Neural progenitor cell (in vitro differentiated cells): ENCODE results near the gene SDK1. TPM values are rescaled to one million over a fixed set of nuclear protein-coding genes. Genes with fewer than 3 reads are reported as not detected.

Experiments
- DNase-seq: peaks from one replicate; pipeline ENCODE4 v3.0.0-alpha.2; 2016; ENCODE audit warnings: low spot score
- H2AFZ ChIP-seq: fragments of 200-600 bp; sonication (generic); replicated peaks from 2 replicates; pipeline ENCODE4 v1.6.1; 2016; ENCODE audit warnings: antibody characterized with exemption
- H3F3A ChIP-seq: fragments of 200-600 bp; sonication (generic); 2 replicates; pipeline ENCODE4 v1.6.1; 2016; ENCODE audit warnings: antibody characterized with exemption, low read depth
- H3K27ac ChIP-seq: fragments of 200-600 bp; sonication (generic); 2 replicates; pipeline ENCODE4 v1.5.1; 2016; ENCODE audit warnings: mild to moderate bottlenecking
- H3K27me3 ChIP-seq: fragments of 200-600 bp; sonication (generic); 2 replicates; pipeline ENCODE4 v1.6.1; 2016; ENCODE audit warnings: mild to moderate bottlenecking, moderate library complexity
- H3K36me3 ChIP-seq: fragments of 200-600 bp; sonication (generic); 2 replicates; pipeline ENCODE4 v1.5.1; 2016
- H3K4me1 ChIP-seq: fragments of 200-600 bp; sonication (generic); 2 replicates; pipeline ENCODE4 v1.6.1; 2016; ENCODE audit warnings: mixed run types
- H3K4me2 ChIP-seq: fragments of 200-600 bp; sonication (generic); 2 replicates; pipeline ENCODE4 v1.6.1; 2016
- H3K4me3 ChIP-seq: fragments of 200-600 bp; sonication (generic); 2 replicates; pipeline ENCODE4 v1.5.1; 2016
- H3K79me2 ChIP-seq: fragments of 200-600 bp; sonication (generic); 2 replicates; pipeline ENCODE4 v1.6.1; 2016; ENCODE audit warnings: low read depth
- H3K9ac ChIP-seq: fragments of 200-600 bp; sonication (generic); 2 replicates; pipeline ENCODE4 v1.6.1; 2016
- H3K9me3 ChIP-seq: fragments of 200-600 bp; sonication (generic); 2 replicates; pipeline ENCODE4 v1.5.1; 2016; ENCODE audit warnings: low read depth
- H4K20me1 ChIP-seq: fragments of 200-600 bp; sonication (generic); 2 replicates; pipeline ENCODE4 v1.6.1; 2016; ENCODE audit warnings: low read depth
- H3K27ac Mint-ChIP-seq: 3 replicates; pipeline ENCODE4 v1.8.0; 2021; ENCODE audit warnings: mixed read lengths
- H3K27me3 Mint-ChIP-seq: 2 replicates; pipeline ENCODE4 v1.8.0; 2022; ENCODE audit warnings: low read depth, mild to moderate bottlenecking, inconsistent platforms, moderate library complexity, mixed read lengths; ENCODE audit not compliant: insufficient read depth
- H3K36me3 Mint-ChIP-seq: 3 replicates; pipeline ENCODE4 v1.8.0; 2021; ENCODE audit warnings: mixed read lengths
- H3K4me1 Mint-ChIP-seq: 3 replicates; pipeline ENCODE4 v1.8.0; 2021; ENCODE audit warnings: mixed read lengths
- H3K4me3 Mint-ChIP-seq: 3 replicates; pipeline ENCODE4 v1.8.0; 2021; ENCODE audit warnings: mild to moderate bottlenecking, moderate library complexity, mixed read lengths
- H3K9me3 Mint-ChIP-seq: 3 replicates; pipeline ENCODE4 v1.8.0; 2020; ENCODE audit warnings: mixed read lengths
- EZH2 ChIP-seq: fragments of 200-600 bp; sonication (generic); IDR thresholded peaks from 2 replicates; pipeline ENCODE4 v1.6.1; 2017; ENCODE audit warnings: antibody characterized with exemption, mild to moderate bottlenecking, moderate library complexity
- EZH2phosphoT487 ChIP-seq: fragments of 200-600 bp; sonication (generic); IDR thresholded peaks from 2 replicates; pipeline ENCODE4 v1.6.1; 2017; ENCODE audit warnings: antibody characterized with exemption
- total RNA-seq: library from RNA; depleted of rRNA; stranded (reverse); fragments of >200 nt; gene quantifications from 2 replicates; pipeline ENCODE4 v1.2.3, GENCODE V29; 2015; ENCODE audit warnings: low replicate concordance
- TF ChIP-seq, protein P1 (sequence below): fragments of 200-600 bp; sonication (generic); IDR thresholded peaks from 2 replicates; pipeline ENCODE4 v1.5.1; 2017; ENCODE audit warnings: antibody characterized with exemption, mild to moderate bottlenecking

Gene SDK1
- total RNA-seq, 1 donor from 2014 or later = 4.9 TPM

DNA sequence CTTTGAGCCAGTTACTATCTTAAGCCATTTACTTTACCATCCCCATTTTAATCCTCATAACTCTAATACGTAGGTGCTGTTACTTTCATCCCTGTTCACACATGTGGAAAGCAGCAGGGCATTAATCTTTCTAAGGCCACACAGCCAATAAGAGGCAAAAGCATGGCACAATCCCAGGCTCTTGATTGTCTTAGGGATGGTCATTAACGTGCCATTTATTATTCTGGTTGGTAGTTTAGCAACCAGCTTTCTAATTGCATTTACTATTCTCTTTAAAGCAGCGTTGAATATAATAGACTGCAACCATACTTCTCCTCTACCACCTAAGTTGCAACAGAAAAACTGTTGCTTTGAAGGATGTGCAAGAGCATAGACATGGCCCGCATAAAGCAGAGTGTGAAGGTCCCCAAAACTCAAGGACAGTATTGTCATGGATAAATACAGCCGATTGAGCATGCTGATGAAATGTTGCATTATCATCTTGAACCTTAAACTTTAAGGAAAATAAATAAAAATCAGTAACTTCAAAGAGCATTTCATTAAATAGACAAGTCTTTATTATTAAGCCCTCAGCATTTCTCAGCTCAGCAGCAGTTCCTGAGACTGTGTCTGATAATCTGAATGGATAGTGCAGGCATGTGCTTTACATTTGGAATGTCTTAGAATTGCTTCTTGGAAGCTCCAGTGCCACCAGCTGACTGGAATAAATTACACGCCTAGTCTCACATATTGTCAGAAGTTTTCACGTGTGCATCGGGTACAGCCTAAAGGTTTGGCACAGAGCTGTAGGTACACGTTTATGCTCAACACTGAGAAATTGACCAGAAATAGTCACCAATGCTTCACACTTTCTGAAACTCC is 467.1 kb downstream of the SDK1 start:
- Histone ChIP-seq H3K27ac (no peak overlapping the region), H3K4me2 (no peak overlapping the region), H4K20me1 (no peaks in the 10 kb centered on the region), H3K9ac (no peak overlapping the region), H3K79me2 (no peaks in the 10 kb centered on the region), H3K4me1 (no peaks in the 10 kb centered on the region), H3K9me3 (no peaks in the 10 kb centered on the region), H3K27me3 (no peaks in the 10 kb centered on the region), H3F3A (no peaks in the 10 kb centered on the region), H3K4me3 (no peak overlapping the region), H2AFZ (no peak overlapping the region), H3K36me3 (no peaks in the 10 kb centered on the region)
- H3K36me3 Mint-ChIP-seq = peaks cover 4% of the 10 kb centered on the region
- peaks cover 19% of the 10 kb centered on the region for H3K4me1 Mint-ChIP-seq
- H3K9me3 Mint-ChIP-seq = peaks cover 2% of the 10 kb centered on the region
- no peak overlapping the region for H3K4me3 Mint-ChIP-seq
- TF ChIP-seq EZH2phosphoT487 (no peak), EZH2 (no peak)
- TF ChIP-seq, protein P1, sequence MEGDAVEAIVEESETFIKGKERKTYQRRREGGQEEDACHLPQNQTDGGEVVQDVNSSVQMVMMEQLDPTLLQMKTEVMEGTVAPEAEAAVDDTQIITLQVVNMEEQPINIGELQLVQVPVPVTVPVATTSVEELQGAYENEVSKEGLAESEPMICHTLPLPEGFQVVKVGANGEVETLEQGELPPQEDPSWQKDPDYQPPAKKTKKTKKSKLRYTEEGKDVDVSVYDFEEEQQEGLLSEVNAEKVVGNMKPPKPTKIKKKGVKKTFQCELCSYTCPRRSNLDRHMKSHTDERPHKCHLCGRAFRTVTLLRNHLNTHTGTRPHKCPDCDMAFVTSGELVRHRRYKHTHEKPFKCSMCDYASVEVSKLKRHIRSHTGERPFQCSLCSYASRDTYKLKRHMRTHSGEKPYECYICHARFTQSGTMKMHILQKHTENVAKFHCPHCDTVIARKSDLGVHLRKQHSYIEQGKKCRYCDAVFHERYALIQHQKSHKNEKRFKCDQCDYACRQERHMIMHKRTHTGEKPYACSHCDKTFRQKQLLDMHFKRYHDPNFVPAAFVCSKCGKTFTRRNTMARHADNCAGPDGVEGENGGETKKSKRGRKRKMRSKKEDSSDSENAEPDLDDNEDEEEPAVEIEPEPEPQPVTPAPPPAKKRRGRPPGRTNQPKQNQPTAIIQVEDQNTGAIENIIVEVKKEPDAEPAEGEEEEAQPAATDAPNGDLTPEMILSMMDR = no peak
- no peak for DNase-seq
- peaks cover 5% of the 10 kb centered on the region for H3K27me3 Mint-ChIP-seq
- no peak overlapping the region for H3K27ac Mint-ChIP-seq

DNA sequence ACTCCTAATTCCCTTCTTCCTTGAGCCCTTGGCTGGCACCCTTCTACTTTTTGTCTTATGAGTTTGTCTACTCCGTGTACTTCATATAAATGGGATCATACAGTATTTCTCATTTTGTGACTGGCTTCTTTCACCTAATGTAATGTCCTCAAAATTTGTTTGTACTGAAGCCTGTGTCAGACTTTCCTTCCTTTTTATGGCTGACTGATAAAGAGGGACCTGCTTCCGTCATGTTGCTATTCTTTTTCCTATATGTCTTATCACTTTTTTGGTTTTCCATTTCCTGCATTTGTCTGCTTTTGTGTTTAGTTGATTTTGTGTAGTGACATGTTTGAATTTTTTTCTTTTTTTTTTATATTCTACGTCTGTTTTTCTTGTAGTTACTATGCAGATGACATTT is 470.9 kb downstream of the SDK1 start:
- H3K27ac Mint-ChIP-seq = no peak overlapping the region
- Histone ChIP-seq H3K9ac (no peak overlapping the region), H3K79me2 (no peaks in the 10 kb centered on the region), H3K36me3 (no peaks in the 10 kb centered on the region), H3K4me1 (no peaks in the 10 kb centered on the region), H4K20me1 (no peaks in the 10 kb centered on the region), H2AFZ (no peak overlapping the region), H3K27ac (no peak overlapping the region), H3K4me3 (no peak overlapping the region), H3K9me3 (no peaks in the 10 kb centered on the region), H3K4me2 (no peak overlapping the region), H3K27me3 (no peaks in the 10 kb centered on the region), H3F3A (no peaks in the 10 kb centered on the region)
- no peak for DNase-seq
- peaks cover 10% of the 10 kb centered on the region for H3K9me3 Mint-ChIP-seq
- H3K4me1 Mint-ChIP-seq = peaks cover 20% of the 10 kb centered on the region
- peaks cover 5% of the 10 kb centered on the region for H3K27me3 Mint-ChIP-seq
- no peak overlapping the region for H3K4me3 Mint-ChIP-seq
- no peak for TF ChIP-seq EZH2phosphoT487
- TF ChIP-seq EZH2 = no peak
- TF ChIP-seq, protein P1 = no peak
- peaks cover 4% of the 10 kb centered on the region for H3K36me3 Mint-ChIP-seq

DNA sequence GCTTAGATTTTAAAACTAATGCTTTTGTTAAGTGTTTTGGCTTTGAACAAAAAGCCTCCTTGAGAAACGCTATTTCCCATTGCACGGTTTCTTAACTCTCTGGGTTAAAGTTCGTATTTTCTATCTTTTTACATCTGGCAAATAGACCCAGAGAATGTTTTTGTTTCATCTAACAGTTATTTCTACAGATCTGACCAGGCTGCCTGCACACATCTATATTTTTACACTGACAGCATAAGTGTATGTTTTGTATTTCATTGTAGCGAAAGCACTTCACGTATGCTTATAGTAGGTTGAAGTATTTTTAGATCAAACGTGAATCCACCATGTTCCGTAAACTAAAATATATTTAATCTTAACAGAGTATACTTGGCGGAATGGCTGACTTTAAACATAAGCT is 477.3 kb downstream of the SDK1 start:
- Histone ChIP-seq H3K4me1 (peaks cover 19% of the 10 kb centered on the region), H3K79me2 (no peaks in the 10 kb centered on the region), H4K20me1 (no peaks in the 10 kb centered on the region), H3K4me3 (no peak overlapping the region), H3K9me3 (no peaks in the 10 kb centered on the region), H3K4me2 (peak overlapping the region; percentile 2), H3K27ac (no peak overlapping the region), H3F3A (peaks cover 3% of the 10 kb centered on the region), H3K36me3 (no peaks in the 10 kb centered on the region), H3K9ac (no peak overlapping the region), H3K27me3 (no peaks in the 10 kb centered on the region), H2AFZ (no peak overlapping the region)
- no peak for DNase-seq
- Mint-ChIP-seq H3K4me1 (peaks cover 18% of the 10 kb centered on the region), H3K27ac (no peak overlapping the region), H3K27me3 (no peaks in the 10 kb centered on the region), H3K9me3 (peaks cover 38% of the 10 kb centered on the region), H3K4me3 (no peak overlapping the region), H3K36me3 (peaks cover 3% of the 10 kb centered on the region)
- TF ChIP-seq EZH2phosphoT487 = no peak
- TF ChIP-seq, protein P1 = no peak
- TF ChIP-seq EZH2 = no peak
